Liver (tissue), 9 donors: ENCODE results near the gene WRNIP1. TPM values are rescaled to one million over a fixed set of nuclear protein-coding genes. Genes with fewer than 3 reads are reported as not detected.

Experiments
- DNase-seq: peaks from one replicate; pipeline ENCODE4 v3.0.0-alpha.2; 2017; ENCODE audit warnings: low spot score
- H3K27ac ChIP-seq, 2 donors: one replicate each; pipeline ENCODE4 v1.7.0; 2013; ENCODE audit warnings: inconsistent platforms in 2 of 2, low read length in 2 of 2, control low read depth in 1 of 2, low read depth in 1 of 2, mild to moderate bottlenecking in 1 of 2
- H3K27me3 ChIP-seq, 4 donors: one replicate each; pipeline versions ENCODE4 v1.6.1 to v1.7.0; 2013; ENCODE audit warnings: low read length in 3 of 4, inconsistent platforms in 1 of 4, mild to moderate bottlenecking in 1 of 4, moderate library complexity in 1 of 4; ENCODE audit not compliant: control insufficient read depth in 4 of 4, insufficient read depth in 4 of 4
- H3K36me3 ChIP-seq, 4 donors: one replicate each; pipeline versions ENCODE4 v1.6.1 to v1.7.0; 2013; ENCODE audit warnings: low read length in 3 of 4, mild to moderate bottlenecking in 3 of 4, low read depth in 1 of 4, moderate library complexity in 1 of 4; ENCODE audit not compliant: control insufficient read depth in 4 of 4, insufficient read depth in 3 of 4
- H3K4me1 ChIP-seq, 4 donors: one replicate each; pipeline versions ENCODE4 v1.6.1 to v1.7.0; 2013; ENCODE audit warnings: low read length in 3 of 4, mild to moderate bottlenecking in 3 of 4, moderate library complexity in 1 of 4; ENCODE audit not compliant: control insufficient read depth in 4 of 4, insufficient read depth in 4 of 4
- H3K4me3 ChIP-seq, 3 donors: one replicate each; pipeline versions ENCODE4 v1.6.1 to v1.7.0; 2013; ENCODE audit warnings: low read length in 3 of 3, control low read depth in 1 of 3, low read depth in 1 of 3, mild to moderate bottlenecking in 1 of 3
- H3K9ac ChIP-seq, 2 donors: one replicate each; pipeline ENCODE4 v1.7.0; 2013; ENCODE audit warnings: low read length in 2 of 2, mild to moderate bottlenecking in 2 of 2, moderate library complexity in 2 of 2, control low read depth in 1 of 2, low read depth in 1 of 2
- H3K9me3 ChIP-seq, 4 donors: one replicate each; pipeline versions ENCODE4 v1.6.1 to v1.7.0; 2013; ENCODE audit warnings: low read length in 3 of 4; ENCODE audit not compliant: control insufficient read depth in 4 of 4
- ATF3 ChIP-seq: IDR thresholded peaks from 2 replicates; pipeline ENCODE4 v1.6.1; 2016; ENCODE audit warnings: antibody characterized with exemption
- CTCF ChIP-seq: fragments of 150-350 bp; IDR thresholded peaks from 2 replicates; pipeline ENCODE4 v1.5.1; 2017; ENCODE audit warnings: improper control_type of control experiment, low read depth, low read length; ENCODE audit not compliant: missing input control
- EGR1 ChIP-seq, 2 donors: IDR thresholded peaks; 2 replicates each; pipeline ENCODE4 v1.6.1; 2016 to 2018; ENCODE audit warnings: antibody characterized with exemption in 2 of 2, low read depth in 2 of 2
- FOXA2 ChIP-seq: IDR thresholded peaks from 2 replicates; pipeline ENCODE4 v1.6.1; 2016; ENCODE audit warnings: antibody characterized with exemption
- GABPA ChIP-seq, 2 donors: IDR thresholded peaks in 1 of 2; conservative IDR thresholded peaks in 1 of 2; 2 replicates each; pipeline ENCODE4 v1.6.1; 2016; ENCODE audit warnings: antibody characterized with exemption in 2 of 2, mild to moderate bottlenecking in 1 of 2, moderate library complexity in 1 of 2
- HNF4A ChIP-seq, 2 donors: conservative IDR thresholded peaks; 2 replicates each; pipeline ENCODE4 v1.6.1; 2016; ENCODE audit warnings: antibody characterized with exemption in 2 of 2, mild to moderate bottlenecking in 2 of 2
- JUND ChIP-seq, 2 donors: IDR thresholded peaks; 2 replicates each; pipeline ENCODE4 v1.6.1; 2016; ENCODE audit warnings: antibody characterized with exemption in 2 of 2
- MAX ChIP-seq: IDR thresholded peaks from 2 replicates; pipeline ENCODE4 v1.6.1; 2016; ENCODE audit warnings: antibody characterized with exemption
- RAD21 ChIP-seq, 2 donors: IDR thresholded peaks; 2 replicates each; pipeline ENCODE4 v1.6.1; 2016; ENCODE audit warnings: antibody characterized with exemption in 2 of 2, mild to moderate bottlenecking in 2 of 2
- REST ChIP-seq: IDR thresholded peaks from 2 replicates; pipeline ENCODE4 v1.6.1; 2016; ENCODE audit warnings: antibody characterized with exemption, mild to moderate bottlenecking
- RXRA ChIP-seq, 2 donors: IDR thresholded peaks; 2 replicates each; pipeline ENCODE4 v1.6.1; 2017 to 2018; ENCODE audit warnings: antibody characterized with exemption in 2 of 2, mild to moderate bottlenecking in 1 of 2
- SP1 ChIP-seq: IDR thresholded peaks from 2 replicates; pipeline ENCODE4 v1.6.1; 2018; ENCODE audit warnings: antibody characterized with exemption, mild to moderate bottlenecking
- TAF1 ChIP-seq: conservative IDR thresholded peaks from 2 replicates; pipeline ENCODE4 v1.6.1; 2016; ENCODE audit warnings: antibody characterized with exemption, mild to moderate bottlenecking
- YY1 ChIP-seq: IDR thresholded peaks from 2 replicates; pipeline ENCODE4 v1.6.1; 2016; ENCODE audit warnings: antibody characterized with exemption, mild to moderate bottlenecking
- WGBS: extraction: QIAGEN DNeasy Blood & Tissue Kit; methylation state at CpG from one replicate; pipeline ENCODE4 v1.1.7; 2013; 5-methylcytosine and 5-hydroxymethylcytosine counted together
- polyA plus RNA-seq, 2 donors: library from polyadenylated mRNA; stranded (reverse) in 1 of 2; unstranded in 1 of 2; fragments of 200-250 nt in 1 of 2; fragments of >200 nt in 1 of 2; fragmentation: Nextera tagmentation in 1 of 2; extraction: Ambion mirVana in 1 of 2; gene quantifications; one replicate each; pipeline versions ENCODE4 v1.2.1 to v1.2.3, GENCODE V29; 2013 to 2015
- total RNA-seq, 2 donors: library from RNA; depleted of rRNA; stranded (reverse); fragments of >200 nt; gene quantifications; one replicate each; pipeline ENCODE4 v1.2.3, GENCODE V29; 2014
- donor health status: healthy.
- donor health status: healthy.
- donor health status: healthy.
- donor health status: healthy.
- donor health status: healthy.

The WRNIP1 gene
- total and polyA plus RNA-seq, 4 donors, result 10.0 to 32.7 (median 23.9) TPM

GRCh38 chr6:2733324-2733723 lies 31.9 kb upstream of the WRNIP1 start:
- H3K27me3 ChIP-seq, result no peaks in the 10 kb centered on the region
- DNase-seq, result no peak
- H3K9ac ChIP-seq, result no peak overlapping the region
- no peaks in the 10 kb centered on the region for H3K4me1 ChIP-seq
- H3K9me3 ChIP-seq, result no peaks in the 10 kb centered on the region
- whole genome bisulfite sequencing, result 82% methylated on average over 5 of the region's 5 CpGs
- H3K36me3 ChIP-seq, result no peaks in the 10 kb centered on the region
- TF ChIP-seq TAF1, result no peak
- no peak for TF ChIP-seq SP1
- TF ChIP-seq JUND (IDR thresholded peaks at IDR 0.05), result no peak
- no peak for TF ChIP-seq FOXA2
- TF ChIP-seq MAX, result no peak
- TF ChIP-seq REST, result no peak
- TF ChIP-seq RXRA (IDR thresholded peaks at IDR 0.05), result no peak
- TF ChIP-seq GABPA (IDR thresholded peaks at IDR 0.05 in 1 of 2, conservative IDR thresholded peaks at IDR 0.05 in 1 of 2), result no peak
- TF ChIP-seq YY1, result no peak
- no peak for TF ChIP-seq RAD21 (IDR thresholded peaks at IDR 0.05)
- no peak for TF ChIP-seq HNF4A (conservative IDR thresholded peaks at IDR 0.05)
- H3K27ac ChIP-seq, result no peak overlapping the region
- H3K4me3 ChIP-seq, result no peak overlapping the region

- Histone ChIP-seq H3K27ac (no peak overlapping the region), H3K27me3 (no peaks in the 10 kb centered on the region), H3K4me3 (no peak overlapping the region), H3K4me1 (no peaks in the 10 kb centered on the region), H3K9me3 (no peaks in the 10 kb centered on the region), H3K36me3 (no peaks in the 10 kb centered on the region), H3K9ac (no peak overlapping the region)
- no peak for DNase-seq
- WGBS, result 89% methylated on average over 22 of the region's 22 CpGs
- no peak for TF ChIP-seq RAD21 (IDR thresholded peaks at IDR 0.05)
- no peak for TF ChIP-seq MAX
- TF ChIP-seq EGR1 (IDR thresholded peaks at IDR 0.05; ENCODE audit: low read depth in 2 of 2), result no peak
- no peak for TF ChIP-seq FOXA2
- no peak for TF ChIP-seq JUND (IDR thresholded peaks at IDR 0.05)
- no peak for TF ChIP-seq CTCF
- no peak for TF ChIP-seq RXRA (IDR thresholded peaks at IDR 0.05)
- no peak for TF ChIP-seq GABPA (IDR thresholded peaks at IDR 0.05 in 1 of 2, conservative IDR thresholded peaks at IDR 0.05 in 1 of 2)
- no peak for TF ChIP-seq ATF3
Observed at GRCh38 chr6:2733736-2734480, 31.3 kb upstream of the WRNIP1 start.
